ENCODE data around the gene ZNF738.

The ZNF738 gene

GRCh38 chr19:21423057-21424041 lies 64.5 kb downstream of the ZNF738 start:
- DNase-seq (ENCODE audit: low spot score) = no peak

Data from ecto neural progenitor cell (in vitro differentiated cells).